HG03066 (cell line): ENCODE results near the gene ADAMTS6.

Experiments
- ATAC-seq: cut with Tn5 transposase; IDR thresholded peaks from one replicate; pipeline ENCODE4 v1.9.1; 2021; ENCODE audit warnings: low read depth; ENCODE audit not compliant: unreplicated experiment

Gene ADAMTS6

DNA sequence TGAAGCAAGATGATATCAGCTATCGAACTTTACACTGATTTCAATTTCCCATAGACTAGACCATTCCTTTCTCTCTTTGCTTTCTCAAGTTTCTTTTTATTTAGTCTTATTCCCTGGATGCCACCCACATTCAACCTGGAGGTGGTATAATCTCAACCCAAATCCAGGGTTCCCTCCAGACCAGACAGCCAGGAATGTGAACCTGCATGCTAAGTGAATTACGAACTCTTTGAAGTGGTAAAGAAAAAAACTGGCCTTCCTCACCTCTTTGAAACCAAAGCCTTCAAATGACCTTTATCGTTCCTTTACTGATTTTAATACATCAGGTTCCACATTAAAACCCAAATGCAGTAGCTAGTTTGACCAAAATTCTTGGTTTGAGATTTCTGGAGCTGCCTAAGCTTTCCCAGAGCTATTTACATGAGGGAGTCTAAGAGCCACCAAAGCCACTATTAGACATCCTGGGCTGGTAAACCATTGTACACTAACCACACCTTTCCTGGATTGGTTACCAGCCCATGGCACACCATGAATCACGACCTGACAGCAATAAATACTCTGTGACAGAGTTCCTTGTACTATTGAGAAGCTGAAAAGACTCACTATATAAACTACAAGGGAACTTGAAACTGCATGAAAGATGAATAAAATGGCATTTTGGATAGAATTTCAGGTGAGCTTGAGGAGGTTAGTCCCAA is 323.7 kb downstream of the ADAMTS6 start:
- ATAC-seq = no peak

DNA sequence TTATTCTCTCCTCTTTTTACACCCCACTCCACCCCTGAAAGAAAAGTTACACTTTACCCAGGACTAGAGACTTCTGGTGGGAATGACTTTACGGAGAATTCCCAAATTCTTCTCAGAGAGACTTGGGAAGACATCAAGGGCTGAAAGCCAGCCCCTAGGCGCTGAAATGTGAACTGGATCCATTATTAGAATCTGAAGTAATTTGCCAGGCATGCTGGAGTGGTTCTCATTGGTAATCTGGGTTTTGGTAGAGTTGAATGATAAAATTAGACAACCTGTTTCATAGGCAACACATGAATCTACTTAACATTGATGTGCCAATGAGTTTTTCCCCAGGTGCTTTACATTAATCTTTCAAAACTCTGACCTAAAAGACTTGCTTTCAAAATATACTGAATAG is 324.8 kb downstream of the ADAMTS6 start:
- ATAC-seq = no peak

DNA sequence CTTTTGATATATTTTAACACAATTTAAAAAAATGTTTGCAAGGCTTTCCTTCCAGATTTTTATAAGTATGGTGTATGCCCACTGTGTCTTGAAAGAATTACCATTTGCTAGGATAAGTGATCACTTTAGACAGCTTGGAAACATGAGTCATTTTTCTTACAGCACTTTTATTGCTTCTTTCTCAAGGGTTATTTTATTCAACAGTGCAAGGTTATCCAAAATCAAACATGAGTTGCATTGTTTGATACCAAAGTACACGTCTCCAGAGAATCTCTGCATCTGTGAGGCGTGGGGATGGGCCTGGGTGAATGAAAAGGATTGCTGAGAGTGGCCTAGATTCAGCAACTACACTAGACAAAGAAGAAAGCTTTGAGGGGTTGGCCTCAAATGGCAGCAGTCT is 329.6 kb downstream of the ADAMTS6 start:
- no peak for ATAC-seq

DNA sequence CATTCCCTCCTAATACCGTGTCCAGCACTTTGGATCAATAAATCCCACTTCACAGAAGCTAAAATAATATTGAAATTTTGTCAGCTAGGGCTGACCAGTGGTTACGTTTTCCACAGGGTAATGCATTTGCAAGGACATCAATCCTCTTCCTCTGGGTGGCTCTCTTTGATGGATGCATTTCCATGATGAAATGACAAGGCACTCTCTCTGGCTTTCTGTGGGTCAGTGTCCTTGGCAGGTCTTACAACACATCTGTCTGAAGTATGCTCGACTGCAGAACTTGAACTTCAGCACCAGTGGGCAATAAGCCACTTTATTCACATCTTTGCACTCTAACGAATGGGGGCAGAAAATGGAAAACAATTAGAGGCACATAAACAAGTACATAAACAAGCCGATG is 330.1 kb downstream of the ADAMTS6 start:
- ATAC-seq = no peak

DNA sequence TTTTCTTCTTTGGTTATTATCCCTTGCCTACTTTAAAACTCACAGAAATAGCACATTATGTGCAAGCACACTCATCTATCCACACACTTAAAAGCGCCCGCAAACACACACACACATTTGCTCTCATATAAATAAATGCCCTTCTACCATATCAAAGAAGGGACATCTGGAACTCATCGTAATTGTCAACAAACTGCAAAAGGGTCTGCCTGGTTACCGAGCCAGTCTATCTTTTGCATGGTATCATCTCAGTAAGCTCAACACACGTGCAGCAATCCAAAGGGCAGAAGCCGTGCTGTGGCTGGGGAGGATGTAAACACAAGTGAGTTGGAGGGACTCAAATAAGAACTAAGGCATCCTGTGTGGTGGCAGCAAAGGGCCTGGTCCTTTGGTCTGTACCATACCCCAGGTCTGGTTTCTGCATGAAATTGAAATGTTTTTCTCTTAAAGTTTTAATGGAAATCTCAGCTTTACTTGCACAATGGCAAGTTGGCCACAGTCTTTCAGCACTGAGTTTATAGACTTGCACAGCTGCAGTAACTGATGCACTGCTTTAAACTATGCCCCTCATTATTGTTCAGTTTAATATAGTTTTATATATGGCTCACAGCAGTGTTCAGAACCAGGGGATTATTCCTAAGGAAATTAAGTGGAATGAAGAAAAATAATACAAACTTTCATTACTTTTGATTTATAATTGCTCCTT is 331.0 kb downstream of the ADAMTS6 start:
- ATAC-seq = no peak

GRCh38 chr5:65149827-65150226 is 331.9 kb downstream of the ADAMTS6 start:
- ATAC-seq = no peak

GRCh38 chr5:65144136-65144871 is 337.4 kb downstream of the ADAMTS6 start:
- ATAC-seq = no peak

- no peak for ATAC-seq
Measured at GRCh38 chr5:65142511-65143011, 339.2 kb downstream of the ADAMTS6 start.

- ATAC-seq = no peak
Measured at GRCh38 chr5:65142016-65142415, 339.7 kb downstream of the ADAMTS6 start.

DNA sequence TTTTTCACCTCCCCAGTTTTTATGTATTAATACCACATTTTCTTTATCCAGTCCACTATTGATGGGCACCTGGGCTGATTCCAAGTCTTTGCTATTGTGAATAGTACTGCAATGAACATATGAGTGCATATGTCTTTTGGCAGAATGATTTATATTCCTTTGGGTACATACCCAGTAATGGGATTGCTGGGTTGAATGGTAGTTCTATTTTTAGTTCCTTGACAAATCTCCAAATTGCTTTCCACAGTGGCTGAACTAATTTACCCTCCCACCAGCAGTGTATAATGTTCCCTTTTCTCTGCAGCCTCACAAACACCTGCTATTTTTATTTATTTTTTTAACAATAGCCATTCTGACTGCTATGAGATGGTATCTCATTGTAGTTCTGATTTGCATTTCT is 340.2 kb downstream of the ADAMTS6 start:
- ATAC-seq = no peak

DNA sequence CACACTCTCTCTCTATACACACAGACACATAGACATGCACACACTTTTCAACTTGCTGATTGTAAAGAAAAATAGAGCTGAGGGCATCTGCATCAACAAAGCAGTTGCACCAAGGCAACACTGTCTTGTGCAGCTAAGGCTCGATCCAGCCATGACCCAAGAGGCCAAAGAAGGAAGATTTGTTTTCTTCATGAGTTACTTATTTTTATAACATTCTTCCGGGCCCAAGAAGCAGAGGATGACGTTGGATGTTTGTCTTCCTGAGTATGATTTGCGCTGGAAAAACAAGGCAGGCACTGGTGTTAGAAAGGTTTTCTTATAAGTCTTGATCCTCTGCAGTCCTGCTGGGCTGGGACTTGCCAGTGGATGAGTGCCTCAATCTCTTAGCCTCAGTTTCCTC is 344.1 kb downstream of the ADAMTS6 start:
- no peak for ATAC-seq

DNA sequence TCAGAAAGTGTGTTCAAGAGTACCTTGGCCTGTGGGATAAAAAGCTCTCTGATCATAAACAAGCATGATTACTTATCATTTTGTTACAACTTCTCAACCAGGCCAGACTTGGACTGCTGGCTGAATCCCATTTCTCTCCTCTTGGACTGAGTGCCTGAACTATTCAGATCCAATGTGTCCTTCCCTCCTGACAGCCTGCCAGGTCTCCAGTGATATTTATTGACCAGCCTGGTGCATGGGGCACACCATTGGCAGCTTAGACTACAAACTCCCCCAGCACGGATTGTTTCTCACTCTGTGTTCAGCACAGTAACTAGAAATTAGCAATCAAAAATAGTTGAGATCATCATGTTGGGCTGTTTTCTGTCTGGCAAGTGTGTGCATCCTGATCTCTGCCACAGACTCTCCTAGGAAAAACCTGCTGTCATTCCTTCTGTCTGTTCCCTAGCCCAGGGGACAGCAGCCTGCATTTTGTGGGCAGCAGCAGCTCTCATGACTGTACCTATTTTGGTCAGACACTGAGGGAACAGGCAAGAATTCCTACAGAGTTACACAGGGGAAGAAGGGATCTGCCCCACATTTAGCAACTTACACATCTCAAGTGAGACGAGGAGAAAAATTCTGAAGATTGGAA is 348.1 kb downstream of the ADAMTS6 start:
- no peak for ATAC-seq

GRCh38 chr5:65132386-65132785 is 349.3 kb downstream of the ADAMTS6 start:
- no peak for ATAC-seq

- no peak for ATAC-seq
Measured at GRCh38 chr5:65128226-65128625, 353.5 kb downstream of the ADAMTS6 start.

DNA sequence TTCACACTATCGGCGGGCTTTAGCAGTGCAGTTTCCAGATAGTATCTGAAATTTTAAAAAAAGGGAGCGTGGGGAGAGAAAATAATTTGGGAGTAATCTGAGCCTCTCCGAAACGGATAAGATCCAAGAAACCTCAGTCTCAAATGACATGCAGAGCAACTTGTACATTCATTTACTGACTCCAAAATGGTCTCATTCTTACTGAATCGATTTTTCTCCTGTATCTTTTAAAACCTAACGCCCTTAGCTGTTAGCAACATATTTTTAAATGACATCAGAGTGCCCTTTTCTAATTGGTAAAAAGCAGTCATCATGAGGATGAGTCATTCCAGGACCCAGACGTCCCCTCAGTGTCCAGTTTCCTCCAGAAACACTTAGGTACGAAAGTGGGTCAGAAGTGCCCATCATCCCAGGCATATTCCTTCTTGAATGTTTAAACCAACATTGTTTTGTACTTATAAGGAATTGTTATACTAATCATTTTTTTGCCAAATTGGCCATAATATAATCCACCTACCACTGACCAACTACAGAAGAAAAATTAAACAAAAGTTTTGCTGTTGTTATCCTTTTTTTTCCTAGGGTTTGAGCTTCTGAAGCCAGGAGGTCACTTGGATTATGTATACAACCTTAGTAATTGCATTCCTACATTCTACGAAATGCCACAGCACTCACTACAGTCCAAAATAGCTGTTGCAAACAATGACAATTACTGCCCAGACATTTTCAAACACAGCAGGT is 354.4 kb downstream of the ADAMTS6 start:
- no peak for ATAC-seq

GRCh38 chr5:65126542-65127069 is 355.1 kb downstream of the ADAMTS6 start:
- no peak for ATAC-seq

DNA sequence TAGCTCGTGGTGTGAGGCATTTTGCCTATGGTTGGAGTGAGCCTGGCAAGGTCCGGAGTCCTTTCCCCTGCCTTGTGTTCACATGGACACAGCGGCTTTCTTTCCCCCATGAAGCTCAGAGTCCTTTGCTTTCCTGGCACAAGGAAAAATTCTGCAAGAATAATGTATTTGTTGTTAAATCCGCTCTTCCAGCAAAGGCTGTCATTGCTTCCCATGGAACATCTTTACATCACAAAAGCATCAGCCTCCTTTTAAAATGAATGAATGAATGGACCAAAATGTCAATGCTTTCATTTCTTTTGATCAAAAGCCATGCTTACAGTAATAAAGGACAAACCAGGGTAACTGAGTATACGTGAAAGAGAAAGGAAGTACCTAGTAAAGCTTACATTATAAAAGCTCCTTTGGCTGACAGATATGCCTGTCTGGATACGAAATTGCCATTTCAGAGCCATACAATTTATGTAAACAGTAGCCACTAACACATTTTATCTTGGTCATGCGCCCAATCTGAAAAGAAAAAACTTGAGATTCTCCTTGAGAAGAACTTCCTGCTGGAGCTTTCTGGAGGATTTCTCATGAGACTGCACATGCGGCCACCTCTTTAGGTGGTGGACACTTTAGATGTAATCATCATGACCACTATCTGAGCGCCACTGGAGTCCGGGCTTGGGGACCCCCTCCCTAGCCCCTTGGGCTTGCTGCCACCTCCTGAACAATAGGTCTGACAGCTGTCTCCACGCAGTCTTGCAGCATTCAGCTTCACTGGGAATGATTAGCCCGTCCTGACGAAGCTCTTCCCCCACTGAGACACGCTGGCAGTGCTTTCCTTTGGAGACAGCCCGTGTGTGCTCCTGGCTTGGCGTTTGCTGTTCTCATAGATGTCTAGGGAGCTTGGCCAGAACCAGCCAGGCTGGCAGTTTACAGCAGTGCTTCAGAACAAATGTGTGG is 355.9 kb downstream of the ADAMTS6 start:
- ATAC-seq = no peak

GRCh38 chr5:65121880-65122436 is 359.8 kb downstream of the ADAMTS6 start:
- no peak for ATAC-seq
